ENCODE results near the gene BCAP29.

BCAP29 gene

DNA sequence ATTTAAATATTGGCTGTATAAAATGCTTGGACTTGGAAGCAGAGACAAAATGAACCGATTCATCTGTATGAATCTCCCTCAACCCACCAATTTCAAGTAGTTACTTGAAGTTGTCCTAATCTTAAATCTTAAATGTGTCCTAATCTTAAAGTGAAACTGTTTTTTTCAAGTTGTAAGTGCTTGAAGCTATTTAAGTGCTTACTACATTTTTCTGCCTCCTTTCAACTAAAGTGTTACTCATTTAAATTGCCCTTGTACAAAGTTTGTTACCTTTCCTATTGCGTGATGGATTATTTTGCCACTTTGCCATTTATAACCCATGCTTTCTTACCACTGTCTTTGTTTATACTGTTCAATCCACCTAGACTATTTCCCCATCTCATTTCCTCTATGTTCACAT lies 2.8 kb downstream of the BCAP29 start:
- DNase-seq (ENCODE audit: low read depth), result no peak

GRCh38 chr7:107584716-107585115 lies 4.7 kb downstream of the BCAP29 start:
- no peak for DNase-seq (ENCODE audit: low read depth)

- no peak for DNase-seq (ENCODE audit: low read depth)
Measured at GRCh38 chr7:107588529-107589130, 8.6 kb downstream of the BCAP29 start.

DNA sequence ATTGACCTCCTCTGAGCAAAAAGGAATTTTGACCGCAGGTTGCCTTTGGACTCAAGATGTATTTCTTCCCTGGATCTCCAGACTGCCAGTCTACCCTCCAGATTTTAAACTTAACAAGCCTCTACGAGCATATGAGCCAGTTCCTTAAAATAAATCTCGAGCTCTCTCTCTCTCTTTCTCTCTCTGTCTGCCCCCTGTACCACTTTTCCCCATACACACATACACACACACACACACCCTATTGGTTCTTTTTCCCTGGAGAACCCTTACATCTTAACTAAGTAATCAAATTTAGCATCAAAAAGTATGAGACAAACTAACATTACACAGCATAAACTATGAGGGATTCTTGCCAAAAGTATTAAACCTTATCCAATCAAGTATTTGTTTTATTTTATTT lies 11.4 kb downstream of the BCAP29 start:
- DNase-seq (ENCODE audit: low read depth), result no peak

- DNase-seq (ENCODE audit: low read depth), result no peak
Measured at GRCh38 chr7:107592361-107593024, 12.4 kb downstream of the BCAP29 start.

DNA sequence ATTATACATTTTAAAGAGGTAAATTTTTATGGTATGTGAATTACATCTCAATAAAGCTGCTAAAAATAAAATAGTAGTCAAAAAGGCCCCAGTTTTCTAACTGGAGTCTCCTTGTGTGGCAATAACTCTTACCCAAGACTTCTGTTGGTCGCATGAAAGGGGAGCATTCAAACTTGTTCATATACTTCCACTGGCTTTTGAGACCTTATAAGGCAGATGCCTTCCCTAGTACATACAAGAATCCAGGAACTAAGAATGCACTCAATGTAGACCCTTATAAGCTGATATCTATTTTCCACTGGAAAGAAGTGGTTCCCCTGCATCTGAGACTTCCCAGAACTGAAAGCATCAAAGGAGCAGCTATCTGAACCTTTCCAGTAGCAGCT lies 13.0 kb downstream of the BCAP29 start:
- DNase-seq (ENCODE audit: low read depth), result no peak

DNA sequence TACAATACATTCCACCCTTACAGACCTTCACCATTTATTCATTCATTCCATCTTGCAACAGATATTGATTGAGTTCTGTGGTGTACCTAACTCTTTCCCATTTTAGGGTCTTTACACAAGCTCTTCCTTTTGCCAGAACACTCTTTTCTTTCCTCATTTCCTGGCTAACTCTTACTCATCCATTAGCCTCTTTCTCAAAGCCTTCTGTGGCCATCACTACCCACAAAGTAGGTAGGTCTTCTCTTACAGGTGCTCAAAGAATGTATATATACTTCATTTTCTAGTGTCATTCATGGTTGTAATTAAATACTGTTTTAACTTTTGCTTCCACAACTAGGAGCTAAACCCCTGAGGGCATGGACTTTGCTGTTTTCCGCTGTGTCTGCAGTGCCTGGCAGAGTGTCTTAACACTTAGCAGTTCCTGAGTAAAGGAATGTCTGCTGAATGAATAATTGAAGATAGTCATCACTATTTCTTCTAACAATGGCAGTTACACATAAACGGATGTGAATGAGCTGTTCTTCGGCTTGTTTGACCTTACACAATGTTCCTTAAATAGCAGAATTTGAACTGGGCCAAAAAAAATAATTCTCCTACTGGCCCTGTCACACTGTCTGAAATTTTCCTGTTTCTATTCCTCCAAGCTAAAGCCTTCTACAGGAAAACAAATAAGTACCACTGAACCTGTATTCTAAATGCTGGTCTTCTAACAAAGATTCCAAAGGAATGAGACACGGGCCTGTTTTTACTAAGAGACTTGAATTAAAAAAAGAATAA lies 15.1 kb downstream of the BCAP29 start:
- DNase-seq (ENCODE audit: low read depth), result no peak

DNA sequence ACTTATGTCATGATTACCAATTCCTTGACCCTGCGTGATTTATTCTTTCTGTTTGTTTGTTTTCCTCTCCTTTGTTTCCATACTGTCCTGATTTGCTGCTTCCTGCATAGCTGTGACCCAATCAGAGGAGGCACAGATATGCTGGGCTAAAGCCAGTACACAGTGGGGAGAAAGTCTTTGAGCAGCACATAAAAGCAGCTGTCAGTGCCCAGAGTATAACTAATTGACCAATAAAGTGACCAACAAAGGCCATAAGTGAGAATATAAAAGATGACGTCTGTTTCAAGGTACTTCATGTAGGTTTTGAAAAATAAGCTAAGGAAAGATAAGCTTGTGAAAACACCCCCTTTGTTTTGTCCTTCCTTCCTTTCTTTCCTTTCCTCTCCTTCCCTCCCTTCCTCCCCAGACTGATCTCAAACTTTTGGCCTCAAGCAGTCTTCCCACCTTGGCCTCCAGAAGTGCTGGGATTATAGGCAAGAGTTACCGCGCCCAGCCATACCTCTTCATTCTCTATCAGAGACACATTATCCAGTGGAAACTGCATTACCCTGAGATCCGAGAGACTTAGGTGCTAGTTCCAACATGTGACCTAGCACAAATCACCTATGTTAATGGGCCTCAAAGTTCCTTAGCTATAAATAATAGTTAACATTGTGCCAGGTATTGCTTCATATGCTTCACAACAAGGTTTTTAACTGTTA lies 17.0 kb downstream of the BCAP29 start:
- DNase-seq (ENCODE audit: low read depth), result no peak

DNA sequence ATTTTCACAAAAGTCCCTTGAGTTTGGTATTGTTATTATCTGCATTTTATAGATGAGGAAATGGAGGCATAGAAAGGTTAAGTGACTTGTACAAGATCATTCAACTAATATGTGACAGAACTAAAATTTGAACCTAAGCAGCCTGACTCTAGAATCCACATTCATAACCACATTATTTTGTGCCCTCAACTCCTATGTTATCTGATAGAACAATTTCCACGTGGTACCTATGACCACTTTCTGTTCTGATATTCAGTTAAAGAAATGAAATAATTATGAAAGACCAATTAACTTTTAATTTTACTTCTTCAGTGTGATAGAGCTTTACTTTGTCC lies 17.5 kb downstream of the BCAP29 start:
- no peak for DNase-seq (ENCODE audit: low read depth)

GRCh38 chr7:107597953-107598352 lies 17.9 kb downstream of the BCAP29 start:
- DNase-seq (ENCODE audit: low read depth), result no peak

DNA sequence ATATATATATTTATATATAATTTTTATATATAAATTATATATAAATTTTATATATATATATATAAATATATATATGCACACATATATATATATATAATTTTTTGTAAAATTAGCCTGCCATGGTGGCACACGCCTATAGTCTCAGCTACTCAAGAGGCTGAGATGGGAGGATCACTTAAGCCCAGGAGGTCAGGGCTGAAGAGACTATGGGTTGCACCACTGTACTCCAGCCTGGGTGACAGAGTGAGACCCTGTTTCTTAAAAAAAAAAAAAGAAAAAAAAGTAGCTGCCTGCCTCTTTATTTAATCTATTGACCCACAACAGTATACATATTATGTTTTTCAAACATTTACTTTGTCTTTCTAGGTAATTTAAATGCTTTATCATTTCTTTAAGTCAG lies 19.2 kb downstream of the BCAP29 start:
- DNase-seq (ENCODE audit: low read depth), result no peak

GRCh38 chr7:107600816-107601215 lies 20.8 kb downstream of the BCAP29 start:
- DNase-seq (ENCODE audit: low read depth), result no peak

- no peak for DNase-seq (ENCODE audit: low read depth)
Measured at GRCh38 chr7:107605218-107605815, 25.3 kb downstream of the BCAP29 start.

- DNase-seq (ENCODE audit: low read depth), result no peak
Measured at GRCh38 chr7:107606303-107606702, 26.3 kb downstream of the BCAP29 start.

DNA sequence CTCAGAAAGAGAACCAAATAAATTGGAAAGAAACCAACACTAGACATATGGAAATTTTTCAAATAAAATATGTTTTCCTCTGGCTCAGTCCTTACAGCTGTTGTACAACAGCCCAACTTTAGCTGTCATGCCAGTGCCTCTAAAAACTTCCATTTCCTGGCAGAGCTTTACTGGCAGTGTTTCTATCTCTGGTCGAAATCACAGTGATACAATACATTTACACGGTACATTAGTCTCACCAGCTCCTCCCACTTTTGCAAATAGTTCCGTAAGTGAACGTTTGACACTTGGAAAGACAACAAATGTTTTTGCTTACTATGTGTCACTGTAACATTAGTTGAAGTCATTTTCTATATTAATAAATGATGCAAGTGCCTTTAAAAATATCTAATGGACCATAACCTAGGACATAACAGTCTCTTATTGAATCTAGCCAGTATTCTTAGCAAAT lies 29.8 kb downstream of the BCAP29 start:
- no peak for DNase-seq (ENCODE audit: low read depth)

- no peak for DNase-seq (ENCODE audit: low read depth)
Measured at GRCh38 chr7:107610323-107610722, 30.3 kb downstream of the BCAP29 start.

GRCh38 chr7:107613439-107613838 lies 33.4 kb downstream of the BCAP29 start:
- DNase-seq (ENCODE audit: low read depth), result no peak

DNA sequence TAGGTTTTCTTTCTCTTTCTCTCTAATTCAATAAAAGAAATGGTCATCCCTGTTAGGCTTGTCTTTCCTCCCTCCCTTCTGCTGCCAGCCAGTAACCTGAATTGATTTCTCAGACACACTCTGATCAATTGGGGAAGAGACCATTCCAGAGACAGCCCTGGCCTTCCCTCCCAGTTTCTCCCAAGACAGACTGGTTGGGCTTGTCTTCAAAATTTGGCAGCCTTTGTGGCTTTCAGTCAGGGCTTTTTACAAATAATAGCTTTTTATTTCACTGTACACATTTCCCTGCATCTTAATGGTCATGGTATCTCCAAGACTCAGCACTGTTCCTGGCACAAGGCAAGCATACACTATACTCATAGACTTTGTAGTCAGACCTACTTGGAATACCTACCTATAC lies 33.9 kb downstream of the BCAP29 start:
- DNase-seq (ENCODE audit: low read depth), result no peak

DNA sequence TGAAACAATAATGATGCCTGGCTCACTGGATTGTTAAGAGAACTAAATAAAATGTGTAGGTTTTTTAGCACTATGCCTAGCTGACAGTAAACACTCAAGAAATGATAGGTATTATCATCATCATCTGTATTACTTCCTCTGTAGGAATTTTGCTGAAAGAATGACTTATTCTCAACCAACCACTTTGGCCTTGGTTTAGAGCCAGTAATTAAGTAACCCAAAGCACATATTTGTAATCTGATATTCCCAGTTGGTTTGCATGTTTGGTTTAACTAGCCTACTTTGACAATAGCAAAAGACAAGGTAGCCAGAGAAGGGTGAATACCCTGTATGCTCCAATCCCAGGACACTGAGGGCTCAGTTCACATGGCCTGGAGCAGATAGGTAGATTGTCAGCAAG lies 34.4 kb downstream of the BCAP29 start:
- DNase-seq (ENCODE audit: low read depth), result no peak

DNA sequence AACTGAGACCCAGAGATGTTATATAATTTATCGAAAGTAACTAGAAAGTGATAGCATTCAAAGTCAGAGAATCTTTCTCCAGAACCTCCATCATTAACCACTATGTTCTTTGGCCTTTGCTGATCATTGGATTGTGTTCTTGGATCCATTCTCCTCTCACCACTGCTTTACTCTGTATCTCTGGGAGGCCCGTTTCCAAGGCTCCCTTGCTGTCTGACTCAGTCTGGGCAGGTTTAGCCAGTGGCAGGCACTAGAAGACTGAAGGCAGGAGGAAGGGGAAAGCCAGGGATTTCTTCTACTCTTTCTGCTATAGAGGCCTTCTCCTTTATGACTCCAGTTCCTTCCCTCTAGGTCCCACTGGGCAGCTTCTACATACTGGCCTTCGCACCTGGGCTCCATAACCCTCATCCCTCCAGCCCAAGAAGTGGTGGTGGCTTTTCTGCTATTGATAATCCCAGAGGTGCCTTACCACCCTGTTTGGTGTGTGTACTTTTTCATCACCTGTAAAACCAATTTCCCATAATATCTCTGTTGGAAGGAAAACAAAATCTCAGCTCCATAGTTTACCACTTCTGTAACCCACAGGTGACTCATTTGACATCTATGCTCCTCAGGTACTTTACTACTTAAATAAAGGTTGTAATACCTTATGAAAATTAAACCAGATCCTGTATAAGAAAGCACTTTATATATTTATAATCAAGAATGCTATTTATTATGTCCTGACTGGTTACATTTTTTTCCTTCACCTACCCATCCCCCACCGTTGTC lies 36.0 kb downstream of the BCAP29 start:
- DNase-seq (ENCODE audit: low read depth), result no peak

DNA sequence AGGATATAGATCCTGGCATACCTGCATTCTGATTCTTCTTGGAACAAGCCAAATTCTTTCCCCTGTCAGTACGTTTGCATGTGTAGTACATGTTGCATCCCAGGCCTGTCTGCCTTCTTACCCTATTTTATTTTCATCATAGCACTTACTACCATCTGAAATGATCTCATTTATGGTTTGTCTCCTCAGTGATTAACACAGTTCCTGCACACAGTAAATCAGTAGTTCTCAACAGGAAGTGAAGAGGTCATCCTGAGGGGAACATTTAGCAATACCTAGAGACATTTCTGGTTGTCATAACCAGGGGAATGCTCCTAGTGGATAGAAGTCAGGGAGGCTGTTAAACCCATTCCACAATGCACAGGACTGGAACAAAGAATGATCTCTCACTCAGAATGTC lies 42.4 kb downstream of the BCAP29 start:
- no peak for DNase-seq (ENCODE audit: low read depth)

DNA sequence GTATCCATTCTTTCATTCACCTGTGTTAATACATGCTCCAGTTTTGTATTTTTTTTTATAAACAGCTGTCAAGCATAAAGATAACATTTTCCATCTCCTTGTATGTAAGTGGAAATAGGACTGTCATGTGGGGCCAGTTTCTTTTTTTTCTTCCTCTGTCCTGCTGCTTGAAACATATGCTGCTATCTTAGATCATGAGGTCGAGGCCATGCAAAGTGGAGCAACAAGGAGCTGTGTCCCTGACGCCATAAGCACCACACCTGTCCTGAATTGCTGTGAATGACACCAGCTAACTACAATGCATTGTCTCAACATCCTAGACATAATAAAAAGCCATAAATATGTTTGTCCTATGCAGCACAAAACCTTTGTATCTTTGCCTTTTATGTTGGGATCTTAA lies 42.8 kb downstream of the BCAP29 start:
- DNase-seq (ENCODE audit: low read depth), result no peak
